Keratinocyte (primary cell): Measurements from ENCODE around the gene DTNBP1. TPM values are rescaled to one million over a fixed set of nuclear protein-coding genes. Genes with fewer than 3 reads are reported as not detected.

Source experiments
- DNase-seq: peaks from one replicate; pipeline ENCODE4 v3.0.0-alpha.2; 2011; ENCODE audit warnings: low read depth, missing footprints, low spot score
- FAIRE-seq: peaks from 2 replicates; lab custom pipeline; 2011; peaks lifted over from hg19 to GRCh38; lab: Jason Lieb, UNC
- H2AFZ ChIP-seq: 2 replicates; pipeline ENCODE4 v1.6.0; 2012; ENCODE audit warnings: low read length, control low read depth, inconsistent platforms; ENCODE audit not compliant: control insufficient read depth
- H3K27ac ChIP-seq: 2 replicates; pipeline ENCODE4 v1.5.1; 2011; ENCODE audit warnings: low read length; ENCODE audit not compliant: control insufficient read depth, insufficient read depth
- H3K27me3 ChIP-seq: 3 replicates; pipeline ENCODE4 v1.6.0; 2011; ENCODE audit warnings: low read length; ENCODE audit not compliant: control insufficient read depth, insufficient read depth; ENCODE audit errors: extremely low read depth
- H3K36me3 ChIP-seq, 2 experiments: 2 replicates in 1 of 2; 3 replicates in 1 of 2; pipeline ENCODE4 v1.5.1; 2011; ENCODE audit warnings: low read length in 2 of 2, mild to moderate bottlenecking in 1 of 2; ENCODE audit not compliant: control insufficient read depth in 2 of 2, insufficient read depth in 2 of 2; ENCODE audit errors: extremely low read depth in 1 of 2
- H3K4me1 ChIP-seq: 3 replicates; pipeline ENCODE4 v1.5.1; 2011; ENCODE audit warnings: low read length; ENCODE audit not compliant: control insufficient read depth, insufficient read depth; ENCODE audit errors: extremely low read depth
- H3K4me2 ChIP-seq: 3 replicates; pipeline ENCODE4 v1.6.0; 2011; ENCODE audit warnings: low read depth, low read length; ENCODE audit not compliant: control insufficient read depth, insufficient read depth; ENCODE audit errors: extremely low read depth
- H3K4me3 ChIP-seq, 3 experiments: fragments of 200-600 bp in 1 of 3; sonication (generic) in 1 of 3; 2 replicates in 2 of 3; 3 replicates in 1 of 3; pipeline ENCODE4 v1.5.1; 2011 to 2016; ENCODE audit warnings: low read length in 3 of 3, mild to moderate bottlenecking in 3 of 3, control low read depth in 2 of 3, inconsistent platforms in 1 of 3, low read depth in 1 of 3, mixed read lengths in 1 of 3, mixed run types in 1 of 3, moderate library complexity in 1 of 3; ENCODE audit not compliant: control insufficient read depth in 2 of 3, insufficient read depth in 2 of 3; ENCODE audit errors: extremely low read depth in 1 of 3
- H3K79me2 ChIP-seq: 2 replicates; pipeline ENCODE4 v1.6.0; 2012; ENCODE audit warnings: low read length; ENCODE audit not compliant: control insufficient read depth, insufficient read depth
- H3K9ac ChIP-seq: 3 replicates; pipeline ENCODE4 v1.6.0; 2011; ENCODE audit warnings: low read length; ENCODE audit not compliant: control insufficient read depth, insufficient read depth; ENCODE audit errors: extremely low read depth
- H3K9me1 ChIP-seq: 3 replicates; pipeline ENCODE4 v1.6.0; 2011; ENCODE audit warnings: low read length; ENCODE audit not compliant: control insufficient read depth, insufficient read depth; ENCODE audit errors: extremely low read depth
- H3K9me3 ChIP-seq: 2 replicates; pipeline ENCODE4 v1.5.1; 2012; ENCODE audit warnings: low read depth, low read length; ENCODE audit not compliant: control insufficient read depth
- H4K20me1 ChIP-seq: 3 replicates; pipeline ENCODE4 v1.6.0; 2011; ENCODE audit warnings: low read length; ENCODE audit not compliant: control insufficient read depth, insufficient read depth; ENCODE audit errors: extremely low read depth
- EZH2 ChIP-seq: IDR thresholded peaks from one replicate; pipeline ENCODE4 v1.6.1; 2012; ENCODE audit warnings: inconsistent platforms, mild to moderate bottlenecking, low read length, moderate library complexity
- dilution Hi-C: fragments of 300-500 bp; cut with MboI; formaldehyde crosslinking; loops from one replicate; pipeline ENCODE4 v1.7.0; 2020; ENCODE audit warnings: low sequenced_read_pairs; ENCODE audit not compliant: extremely low pct_ligation_motif_present
- polyA plus RNA-seq, 5 experiments: library from polyadenylated mRNA; depleted of rRNA in 3 of 5; stranded (reverse) in 3 of 5; stranded (forward) in 1 of 5; unstranded in 1 of 5; fragments of >200 nt; gene quantifications; 1 replicate in 1 of 5; 2 replicates in 3 of 5; 3 replicates in 1 of 5; pipeline versions ENCODE4 v1.2.1 to v1.2.3, GENCODE V29; 2011 to 2012; ENCODE audit warnings: missing spikeins in 2 of 5, low read depth in 1 of 5, low replicate concordance in 1 of 5
- TF ChIP-seq, protein P1 (sequence below), 3 experiments: IDR thresholded peaks in 1 of 3; conservative IDR thresholded peaks in 1 of 3; optimal IDR thresholded peaks in 1 of 3; 2 replicates in 2 of 3; 3 replicates in 1 of 3; pipeline versions ENCODE3 to v1.5.1; 2011; ENCODE audit warnings: low read length in 3 of 3, mild to moderate bottlenecking in 3 of 3, moderate library complexity in 2 of 3, control low read depth in 1 of 3, inconsistent platforms in 1 of 3; ENCODE audit not compliant: insufficient read depth in 2 of 3; ENCODE audit errors: extremely low read depth in 1 of 3

DTNBP1 gene
- polyA plus RNA-seq, 1 donor (not counting 4 experiments of a cell fraction or from before 2014, with no cell fraction given), result 11.5 TPM

DNA sequence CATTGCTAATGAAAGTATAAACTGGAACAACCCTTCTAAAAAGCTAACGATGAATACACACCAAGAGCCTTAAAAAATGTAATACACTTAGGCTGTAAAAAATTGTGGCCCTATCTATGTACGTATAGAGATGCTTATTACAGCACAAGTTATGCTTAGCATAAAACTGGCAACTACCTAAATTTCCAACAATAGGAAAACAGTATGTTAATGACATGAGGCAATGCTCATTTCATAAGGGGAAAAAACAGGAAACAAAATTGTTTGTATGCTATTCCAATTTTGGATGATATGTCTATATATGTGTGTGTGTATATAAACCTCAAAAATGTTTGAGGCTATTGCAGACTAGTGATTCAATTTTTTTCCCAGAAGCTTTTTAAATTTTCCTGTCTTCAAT, 82.5 kb downstream of the DTNBP1 start:
- DNase-seq (no peak), FAIRE-seq (no peak)
- H3K4me1 ChIP-seq, result no peaks in the 10 kb centered on the region
- H3K79me2 ChIP-seq, result no peaks in the 10 kb centered on the region
- no peak overlapping the region for H3K9ac ChIP-seq
- H3K36me3 ChIP-seq, result no peaks in the 10 kb centered on the region
- no peaks in the 10 kb centered on the region for H3K9me3 ChIP-seq
- H3K4me3 ChIP-seq, result no peak overlapping the region
- H3K4me2 ChIP-seq, result no peak overlapping the region
- no peak overlapping the region for H2AFZ ChIP-seq
- H4K20me1 ChIP-seq, result no peaks in the 10 kb centered on the region
- dilution Hi-C loops, result no loop called here
- H3K9me1 ChIP-seq, result no peaks in the 10 kb centered on the region
- no peaks in the 10 kb centered on the region for H3K27me3 ChIP-seq
- H3K27ac ChIP-seq, result no peak overlapping the region
- no peak for TF ChIP-seq EZH2
- TF ChIP-seq, protein P1, sequence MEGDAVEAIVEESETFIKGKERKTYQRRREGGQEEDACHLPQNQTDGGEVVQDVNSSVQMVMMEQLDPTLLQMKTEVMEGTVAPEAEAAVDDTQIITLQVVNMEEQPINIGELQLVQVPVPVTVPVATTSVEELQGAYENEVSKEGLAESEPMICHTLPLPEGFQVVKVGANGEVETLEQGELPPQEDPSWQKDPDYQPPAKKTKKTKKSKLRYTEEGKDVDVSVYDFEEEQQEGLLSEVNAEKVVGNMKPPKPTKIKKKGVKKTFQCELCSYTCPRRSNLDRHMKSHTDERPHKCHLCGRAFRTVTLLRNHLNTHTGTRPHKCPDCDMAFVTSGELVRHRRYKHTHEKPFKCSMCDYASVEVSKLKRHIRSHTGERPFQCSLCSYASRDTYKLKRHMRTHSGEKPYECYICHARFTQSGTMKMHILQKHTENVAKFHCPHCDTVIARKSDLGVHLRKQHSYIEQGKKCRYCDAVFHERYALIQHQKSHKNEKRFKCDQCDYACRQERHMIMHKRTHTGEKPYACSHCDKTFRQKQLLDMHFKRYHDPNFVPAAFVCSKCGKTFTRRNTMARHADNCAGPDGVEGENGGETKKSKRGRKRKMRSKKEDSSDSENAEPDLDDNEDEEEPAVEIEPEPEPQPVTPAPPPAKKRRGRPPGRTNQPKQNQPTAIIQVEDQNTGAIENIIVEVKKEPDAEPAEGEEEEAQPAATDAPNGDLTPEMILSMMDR (optimal IDR thresholded peaks at IDR 0.05 in 1 of 3, IDR thresholded peaks at IDR 0.05 in 1 of 3, conservative IDR thresholded peaks at IDR 0.05 in 1 of 3; ENCODE audit: extremely low read depth in 1 of 3, insufficient read depth in 2 of 3, low read length in 3 of 3), result no peak

DNA sequence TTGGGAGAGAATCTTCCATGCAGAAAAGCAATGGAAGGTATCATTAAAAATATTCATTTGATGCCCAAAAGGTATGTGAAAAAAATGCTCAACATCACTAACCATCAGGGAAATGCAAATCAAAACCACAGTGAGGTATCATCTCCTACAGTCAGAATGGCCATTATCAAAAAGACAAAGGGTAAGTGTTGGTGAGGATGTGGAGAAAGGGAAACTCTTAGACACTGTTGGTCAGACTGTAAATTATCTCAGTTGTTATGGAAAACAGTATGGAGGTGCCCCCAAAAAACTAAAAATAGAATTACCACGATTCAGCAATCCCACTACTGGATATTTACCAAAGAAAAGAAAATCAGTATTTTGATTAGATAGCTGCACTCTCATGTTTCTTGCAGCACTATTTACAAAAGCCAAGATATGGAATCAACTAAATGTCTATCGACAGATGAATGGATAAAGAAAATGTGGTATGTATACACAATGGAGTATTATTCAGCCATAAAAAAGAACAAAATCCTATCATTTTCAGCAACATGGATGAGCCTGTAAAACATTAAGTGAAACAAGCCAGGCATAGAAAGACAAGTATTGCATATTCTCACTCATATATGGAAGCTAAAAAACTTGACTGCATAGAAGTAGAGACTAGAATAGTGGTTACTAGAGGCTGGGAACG, 84.0 kb downstream of the DTNBP1 start:
- DNase-seq (no peak), FAIRE-seq (no peak)
- no peak overlapping the region for H3K9ac ChIP-seq
- no peaks in the 10 kb centered on the region for H3K9me3 ChIP-seq
- no peaks in the 10 kb centered on the region for H3K4me1 ChIP-seq
- no peak overlapping the region for H2AFZ ChIP-seq
- no peaks in the 10 kb centered on the region for H3K79me2 ChIP-seq
- no peak overlapping the region for H3K27ac ChIP-seq
- H3K9me1 ChIP-seq, result no peaks in the 10 kb centered on the region
- no peak overlapping the region for H3K4me3 ChIP-seq
- dilution Hi-C loops, result no loop called here
- H3K27me3 ChIP-seq, result no peaks in the 10 kb centered on the region
- H3K4me2 ChIP-seq, result no peak overlapping the region
- TF ChIP-seq, protein P1 (optimal IDR thresholded peaks at IDR 0.05 in 1 of 3, IDR thresholded peaks at IDR 0.05 in 1 of 3, conservative IDR thresholded peaks at IDR 0.05 in 1 of 3; ENCODE audit: extremely low read depth in 1 of 3, insufficient read depth in 2 of 3, low read length in 3 of 3), result no peak
- no peak for TF ChIP-seq EZH2
- no peaks in the 10 kb centered on the region for H3K36me3 ChIP-seq
- H4K20me1 ChIP-seq, result no peaks in the 10 kb centered on the region
